Measurements from ENCODE around the gene CIPC. TPM values are rescaled to one million over a fixed set of nuclear protein-coding genes. Genes with fewer than 3 reads are reported as not detected.

The CIPC gene
- total RNA-seq, 1 donor from 2014 or later, result 12.4 TPM

DNA sequence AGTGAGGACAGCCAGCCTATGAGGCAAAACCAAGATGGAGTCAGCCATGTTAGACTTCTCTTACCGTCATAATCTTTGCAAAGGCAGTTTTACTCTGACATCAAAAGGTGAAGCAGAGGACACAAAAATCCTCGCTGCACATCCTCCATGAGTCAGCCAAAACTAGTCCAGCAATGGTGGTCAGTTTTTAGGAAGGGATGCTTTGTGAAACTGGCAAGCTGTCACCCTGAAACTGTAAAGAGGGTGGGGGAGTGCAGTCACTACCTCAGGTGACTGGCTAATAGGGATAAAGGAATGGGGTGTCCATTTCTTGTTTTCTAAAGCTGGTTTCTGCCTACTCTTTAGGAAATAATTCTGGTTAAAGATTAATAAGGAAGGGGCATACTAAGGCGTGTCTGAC, 5.4 kb upstream of the CIPC start:
- Mint-ChIP-seq H3K27me3 (ENCODE audit: unreplicated experiment) (peaks cover 9% of the 10 kb centered on the region), H3K9me3 (ENCODE audit: unreplicated experiment) (peaks cover 7% of the 10 kb centered on the region), H3K4me1 (ENCODE audit: unreplicated experiment) (peaks cover 14% of the 10 kb centered on the region), H3K4me3 (ENCODE audit: unreplicated experiment) (no peak overlapping the region), H3K27ac (ENCODE audit: unreplicated experiment) (no peak overlapping the region), H3K36me3 (ENCODE audit: unreplicated experiment) (no peaks in the 10 kb centered on the region)
- no peak for DNase-seq (ENCODE audit: extremely low spot score, unreplicated experiment)
- TF ChIP-seq, protein P1, sequence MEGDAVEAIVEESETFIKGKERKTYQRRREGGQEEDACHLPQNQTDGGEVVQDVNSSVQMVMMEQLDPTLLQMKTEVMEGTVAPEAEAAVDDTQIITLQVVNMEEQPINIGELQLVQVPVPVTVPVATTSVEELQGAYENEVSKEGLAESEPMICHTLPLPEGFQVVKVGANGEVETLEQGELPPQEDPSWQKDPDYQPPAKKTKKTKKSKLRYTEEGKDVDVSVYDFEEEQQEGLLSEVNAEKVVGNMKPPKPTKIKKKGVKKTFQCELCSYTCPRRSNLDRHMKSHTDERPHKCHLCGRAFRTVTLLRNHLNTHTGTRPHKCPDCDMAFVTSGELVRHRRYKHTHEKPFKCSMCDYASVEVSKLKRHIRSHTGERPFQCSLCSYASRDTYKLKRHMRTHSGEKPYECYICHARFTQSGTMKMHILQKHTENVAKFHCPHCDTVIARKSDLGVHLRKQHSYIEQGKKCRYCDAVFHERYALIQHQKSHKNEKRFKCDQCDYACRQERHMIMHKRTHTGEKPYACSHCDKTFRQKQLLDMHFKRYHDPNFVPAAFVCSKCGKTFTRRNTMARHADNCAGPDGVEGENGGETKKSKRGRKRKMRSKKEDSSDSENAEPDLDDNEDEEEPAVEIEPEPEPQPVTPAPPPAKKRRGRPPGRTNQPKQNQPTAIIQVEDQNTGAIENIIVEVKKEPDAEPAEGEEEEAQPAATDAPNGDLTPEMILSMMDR (IDR thresholded peaks at IDR 0.05), result no peak

DNA sequence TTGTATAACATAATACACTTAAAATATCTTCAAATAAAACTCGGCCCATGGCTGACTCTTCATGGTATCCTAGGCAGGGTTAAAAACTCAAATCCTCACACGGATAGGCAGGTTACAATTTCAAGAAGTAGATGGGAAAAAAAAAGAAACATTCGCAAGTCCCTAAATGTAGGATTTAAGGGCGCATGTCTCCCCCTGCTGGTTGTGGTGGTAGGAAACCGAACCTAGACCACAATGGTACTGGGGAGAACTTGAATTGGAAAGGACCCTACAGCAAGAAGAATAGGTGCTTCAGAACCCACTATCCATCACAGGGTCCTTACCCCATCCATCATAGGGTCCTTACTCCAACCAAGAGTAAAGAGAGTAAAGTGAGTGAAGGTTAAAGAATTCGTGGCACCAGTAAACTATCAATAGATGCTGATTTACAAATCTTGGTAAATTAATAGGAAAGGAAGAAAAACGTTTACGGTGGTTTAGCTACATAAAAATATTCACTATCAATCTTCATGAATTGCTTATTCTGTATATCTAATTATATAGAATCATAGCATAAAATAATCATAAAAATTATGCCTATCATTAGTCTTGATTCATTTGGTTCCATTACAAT, 3.3 kb upstream of the CIPC start:
- peak; percentile 89 for DNase-seq (ENCODE audit: extremely low spot score, unreplicated experiment)
- Mint-ChIP-seq H3K27me3 (ENCODE audit: unreplicated experiment) (peaks cover 3% of the 10 kb centered on the region), H3K27ac (ENCODE audit: unreplicated experiment) (no peak overlapping the region), H3K4me3 (ENCODE audit: unreplicated experiment) (peak overlapping the region; percentile 8), H3K36me3 (ENCODE audit: unreplicated experiment) (no peaks in the 10 kb centered on the region), H3K4me1 (ENCODE audit: unreplicated experiment) (peaks cover 28% of the 10 kb centered on the region), H3K9me3 (ENCODE audit: unreplicated experiment) (peaks cover 6% of the 10 kb centered on the region)
- TF ChIP-seq, protein P1 (IDR thresholded peaks at IDR 0.05), result peak; percentile 92

DNA sequence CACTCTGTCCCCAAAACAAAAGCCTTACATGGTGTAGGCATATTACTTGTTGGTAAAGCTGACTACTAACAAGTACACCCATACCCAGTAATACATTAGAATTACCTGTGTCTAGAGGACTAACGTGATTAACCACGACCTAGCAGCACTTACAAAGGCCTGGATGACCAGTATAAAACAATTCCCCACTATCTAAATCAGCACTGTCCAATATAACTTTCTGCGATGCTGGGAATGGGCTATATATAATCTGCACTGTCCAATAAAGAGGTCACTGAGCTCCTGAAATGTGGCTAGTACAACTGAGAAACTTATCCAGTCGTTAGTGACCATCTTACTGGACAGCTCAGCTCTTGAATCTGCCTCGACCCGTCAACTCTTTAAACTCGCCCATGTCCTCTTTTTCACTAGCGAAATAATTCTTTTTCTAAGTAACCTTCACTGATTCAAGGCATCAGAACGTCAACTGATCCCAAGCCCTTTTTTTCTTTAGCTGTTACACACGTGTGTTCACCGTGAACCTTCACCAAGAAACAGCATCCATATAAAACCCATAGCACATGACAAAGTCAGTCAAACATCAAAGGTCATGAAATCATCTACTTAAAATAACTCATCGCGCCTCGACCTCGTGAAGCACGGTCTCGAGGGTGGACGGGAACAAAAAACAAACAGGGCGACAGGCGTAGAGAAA, 905 bp upstream of the CIPC start:
- Mint-ChIP-seq H3K9me3 (ENCODE audit: unreplicated experiment) (no peaks in the 10 kb centered on the region), H3K4me1 (ENCODE audit: unreplicated experiment) (peaks cover 30% of the 10 kb centered on the region), H3K27me3 (ENCODE audit: unreplicated experiment) (no peaks in the 10 kb centered on the region), H3K27ac (ENCODE audit: unreplicated experiment) (peak overlapping the region; percentile 97), H3K36me3 (ENCODE audit: unreplicated experiment) (no peaks in the 10 kb centered on the region), H3K4me3 (ENCODE audit: unreplicated experiment) (peak overlapping the region; percentile 99)
- no peak for DNase-seq (ENCODE audit: extremely low spot score, unreplicated experiment)
- TF ChIP-seq, protein P1 (IDR thresholded peaks at IDR 0.05), result no peak

DNA sequence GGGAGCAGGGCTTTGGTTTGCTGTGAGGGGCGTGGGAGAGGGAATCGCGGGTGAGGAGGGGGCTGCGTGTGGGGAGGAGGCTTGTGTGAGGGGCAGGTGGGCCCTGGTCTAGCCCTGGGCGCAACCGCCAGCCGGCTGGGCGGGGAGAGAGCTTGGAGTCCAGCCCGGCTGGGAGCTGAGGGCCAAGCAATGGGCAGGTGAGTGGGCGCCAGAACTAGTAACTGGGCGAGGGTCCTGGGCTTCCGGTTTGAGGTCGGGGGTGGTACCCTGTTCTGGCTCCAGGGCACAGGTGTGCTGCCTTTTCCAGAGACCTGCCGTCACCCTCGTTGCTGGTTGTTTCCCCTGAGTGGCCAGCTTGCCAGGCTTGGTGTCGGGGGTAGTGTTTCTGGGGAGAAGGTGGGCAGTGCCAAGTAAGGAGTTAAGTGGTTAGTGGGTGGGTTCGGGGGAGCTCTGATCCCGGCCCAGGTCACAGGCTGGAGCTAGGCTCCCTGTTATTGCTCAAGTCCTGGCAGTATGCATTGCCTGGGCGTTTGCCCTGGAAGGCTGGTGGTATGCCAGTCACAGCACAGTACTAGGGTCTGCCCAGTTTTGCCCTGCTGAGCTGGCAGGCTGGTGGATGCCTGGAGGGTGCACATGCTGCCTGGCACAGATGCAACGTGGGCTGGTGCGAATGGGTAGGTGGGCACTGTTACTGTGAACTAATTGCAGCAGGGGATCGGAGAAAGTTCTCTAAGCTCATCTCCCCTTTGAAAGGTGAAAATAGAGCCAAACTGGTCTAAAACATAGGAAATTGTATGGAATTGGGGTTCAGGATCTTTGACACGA, 683 bp downstream of the CIPC start:
- Mint-ChIP-seq H3K9me3 (ENCODE audit: unreplicated experiment) (no peaks in the 10 kb centered on the region), H3K27me3 (ENCODE audit: unreplicated experiment) (no peaks in the 10 kb centered on the region), H3K4me1 (ENCODE audit: unreplicated experiment) (peaks cover 30% of the 10 kb centered on the region), H3K4me3 (ENCODE audit: unreplicated experiment) (peak overlapping the region; percentile 99), H3K36me3 (ENCODE audit: unreplicated experiment) (no peaks in the 10 kb centered on the region), H3K27ac (ENCODE audit: unreplicated experiment) (peak overlapping the region; percentile 97)
- DNase-seq (ENCODE audit: extremely low spot score, unreplicated experiment), result peak; percentile 86
- TF ChIP-seq, protein P1 (IDR thresholded peaks at IDR 0.05), result no peak

Measured in osteocyte (in vitro differentiated cells).